NCI-H1694 treated with DMSO at 0.1 percent for 48 hours (cell line): ENCODE results near the gene NARF.
"Not testable (repeated sequence)": the region's sequence is repeated elsewhere in the genome, so short reads cannot be mapped to it uniquely, and the experiment has no call there.

Experiments
- DNase-seq: peaks from one replicate; lab custom pipeline; 2025; lab: John Stamatoyannopoulos, UW

Gene NARF

GRCh38 chr17:82537228-82537627, 78.7 kb downstream of the NARF start:
- not testable (repeated sequence) for DNase-seq

GRCh38 chr17:82539076-82539475, 80.5 kb downstream of the NARF start:
- DNase-seq: not testable (repeated sequence)
